ENCODE data around the gene STXBP1.
"Not testable (repeated sequence)": the region's sequence is repeated elsewhere in the genome, so short reads cannot be mapped to it uniquely, and the experiment has no call there.

Gene STXBP1

GRCh38 chr9:127621339-127621970 is 9.4 kb downstream of the STXBP1 start:
- not testable (repeated sequence) for DNase-seq (ENCODE audit: low spot score)

GRCh38 chr9:127626752-127627493 is 14.8 kb downstream of the STXBP1 start:
- no peak for DNase-seq (ENCODE audit: low spot score)

- DNase-seq (ENCODE audit: low spot score) = no peak
Observed at GRCh38 chr9:127627494-127627855, 15.4 kb downstream of the STXBP1 start.

- no peak for DNase-seq (ENCODE audit: low spot score)
Observed at GRCh38 chr9:127628758-127629467, 16.8 kb downstream of the STXBP1 start.

- no peak for DNase-seq (ENCODE audit: low spot score)
Observed at GRCh38 chr9:127629468-127630081, 17.5 kb downstream of the STXBP1 start.

- DNase-seq (ENCODE audit: low spot score) = no peak
Observed at GRCh38 chr9:127633216-127633862, 21.3 kb downstream of the STXBP1 start.

GRCh38 chr9:127634021-127634420 is 21.9 kb downstream of the STXBP1 start:
- DNase-seq (ENCODE audit: low spot score) = no peak

- no peak for DNase-seq (ENCODE audit: low spot score)
Observed at GRCh38 chr9:127634698-127635097, 22.6 kb downstream of the STXBP1 start.

GRCh38 chr9:127635201-127635735 is 23.2 kb downstream of the STXBP1 start:
- no peak for DNase-seq (ENCODE audit: low spot score)

- DNase-seq (ENCODE audit: low spot score) = no peak
Observed at GRCh38 chr9:127637322-127637847, 25.3 kb downstream of the STXBP1 start.

- DNase-seq (ENCODE audit: low spot score) = no peak
Observed at GRCh38 chr9:127640908-127641545, 28.9 kb downstream of the STXBP1 start.

- no peak for DNase-seq (ENCODE audit: low spot score)
Observed at GRCh38 chr9:127642082-127642740, 30.1 kb downstream of the STXBP1 start.

- DNase-seq (ENCODE audit: low spot score) = no peak
Observed at GRCh38 chr9:127644146-127644827, 32.2 kb downstream of the STXBP1 start.

- DNase-seq (ENCODE audit: low spot score) = no peak
Observed at GRCh38 chr9:127644943-127645342, 32.9 kb downstream of the STXBP1 start.

GRCh38 chr9:127647451-127647850 is 35.4 kb downstream of the STXBP1 start:
- peak; percentile 64 for DNase-seq (ENCODE audit: low spot score)

GRCh38 chr9:127650518-127650917 is 38.4 kb downstream of the STXBP1 start:
- DNase-seq (ENCODE audit: low spot score) = no peak

GRCh38 chr9:127651697-127652610 is 39.9 kb downstream of the STXBP1 start:
- no peak for DNase-seq (ENCODE audit: low spot score)

- no peak for DNase-seq (ENCODE audit: low spot score)
Observed at GRCh38 chr9:127652733-127653132, 40.7 kb downstream of the STXBP1 start.

GRCh38 chr9:127654619-127655018 is 42.5 kb downstream of the STXBP1 start:
- no peak for DNase-seq (ENCODE audit: low spot score)
